GM12892 (cell line): Measurements from ENCODE around the gene GAD2.

Experiments used
- POLR2A ChIP-seq: IDR thresholded peaks from 2 replicates; pipeline ENCODE4 v1.6.1; 2011; ENCODE audit warnings: low read depth, low read length, control low read depth
- POLR2AphosphoS5 ChIP-seq: IDR thresholded peaks from 2 replicates; pipeline ENCODE4 v1.6.1; 2011; ENCODE audit warnings: low read depth, low read length, control low read depth

- TF ChIP-seq POLR2A (no peak), POLR2AphosphoS5 (no peak)
Observed at GRCh38 chr10:26243351-26243720, 26.8 kb downstream of the GAD2 start.
